ENCODE data around the gene SLC43A3.
"Not testable (repeated sequence)": the region's sequence is repeated elsewhere in the genome, so short reads cannot be mapped to it uniquely, and the experiment has no call there.

SLC43A3 gene

GRCh38 chr11:57405271-57405860 lies 21.6 kb downstream of the SLC43A3 start:
- DNase-seq (ENCODE audit: low read depth) = no peak

GRCh38 chr11:57403802-57404147 lies 23.1 kb downstream of the SLC43A3 start:
- no peak for DNase-seq (ENCODE audit: low read depth)

- not testable (repeated sequence) for DNase-seq (ENCODE audit: low read depth)
Measured at GRCh38 chr11:57403003-57403801, 23.7 kb downstream of the SLC43A3 start.

DNA sequence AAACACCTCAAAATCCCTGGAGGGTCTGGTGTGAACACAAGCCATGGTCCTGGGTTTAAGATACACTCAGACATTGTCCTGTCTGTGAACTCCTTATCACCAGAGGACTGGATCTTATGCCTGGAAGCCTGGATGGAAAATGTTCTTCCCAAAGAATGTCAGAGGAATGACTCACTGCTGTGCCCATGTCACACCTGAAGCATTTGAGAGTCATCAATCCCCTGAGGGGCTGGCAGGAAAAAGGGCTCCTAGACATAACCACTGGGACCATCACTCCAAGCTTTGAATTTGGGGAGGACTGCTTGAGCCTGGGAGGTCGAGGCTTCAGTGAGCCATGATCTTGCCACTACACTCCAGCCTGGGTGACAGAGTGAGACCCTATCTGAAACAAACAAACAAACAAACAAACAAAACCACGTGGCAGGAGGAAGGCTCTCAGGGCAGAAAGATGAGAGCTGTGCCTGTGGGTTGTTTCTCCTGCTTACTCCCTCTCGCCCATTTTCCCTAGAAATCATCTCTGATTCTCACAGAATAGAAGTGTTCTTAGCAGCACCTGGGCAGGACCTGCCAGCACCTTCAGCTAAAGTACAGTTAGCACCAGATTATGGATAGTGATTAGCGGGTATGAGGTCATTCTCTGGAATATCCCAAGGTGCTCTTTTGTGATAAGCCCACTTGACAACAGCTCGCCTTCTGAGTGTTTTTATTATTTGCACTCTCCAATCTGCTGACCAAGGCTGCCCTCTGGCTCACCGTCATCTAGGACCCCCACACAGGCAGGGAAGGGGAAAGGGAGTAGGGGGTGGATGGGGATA lies 24.5 kb downstream of the SLC43A3 start:
- no peak for DNase-seq (ENCODE audit: low read depth)

- DNase-seq (ENCODE audit: low read depth) = no peak
Measured at GRCh38 chr11:57399972-57400578, 26.8 kb downstream of the SLC43A3 start.

- DNase-seq (ENCODE audit: low read depth) = no peak
Measured at GRCh38 chr11:57399221-57399620, 27.7 kb downstream of the SLC43A3 start.

- DNase-seq (ENCODE audit: low read depth) = no peak
Measured at GRCh38 chr11:57397394-57397990, 29.4 kb downstream of the SLC43A3 start.

- DNase-seq (ENCODE audit: low read depth) = no peak
Measured at GRCh38 chr11:57396744-57397143, 30.2 kb downstream of the SLC43A3 start.

DNA sequence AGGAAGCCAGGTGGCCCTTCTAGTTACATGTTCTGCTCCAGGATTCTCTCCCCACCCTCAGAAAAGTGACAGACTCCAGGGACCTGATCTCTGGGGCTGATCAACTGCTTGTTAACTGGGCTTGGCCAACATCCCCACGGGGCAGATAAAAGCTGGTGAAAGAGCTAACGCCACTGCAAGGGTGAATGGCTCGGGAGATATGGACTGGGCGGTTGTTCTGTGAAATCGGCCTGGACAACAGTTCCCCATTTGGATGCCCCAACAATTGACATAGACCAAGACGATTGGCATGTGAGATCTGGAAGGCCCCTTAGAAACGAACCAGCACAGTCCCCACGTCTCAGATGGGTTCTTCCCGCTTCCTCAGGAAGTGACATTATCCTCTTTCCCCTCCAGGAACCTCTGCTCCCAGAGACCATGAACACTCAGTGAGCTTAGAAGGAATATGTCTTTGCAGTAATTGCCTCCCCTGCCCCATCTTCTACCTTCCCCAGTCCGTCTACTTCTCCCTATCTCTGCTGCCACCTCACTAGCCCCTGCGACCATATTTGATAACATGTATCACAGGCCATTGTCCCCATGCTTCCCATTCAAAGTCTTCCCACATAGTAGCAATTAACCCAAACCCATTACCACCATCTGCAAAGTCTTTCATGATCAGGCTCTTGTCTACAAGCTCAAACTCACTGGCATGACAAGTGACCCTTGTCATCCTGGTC lies 30.9 kb downstream of the SLC43A3 start:
- no peak for DNase-seq (ENCODE audit: low read depth)

GRCh38 chr11:57394203-57394965 lies 32.5 kb downstream of the SLC43A3 start:
- no peak for DNase-seq (ENCODE audit: low read depth)

DNA sequence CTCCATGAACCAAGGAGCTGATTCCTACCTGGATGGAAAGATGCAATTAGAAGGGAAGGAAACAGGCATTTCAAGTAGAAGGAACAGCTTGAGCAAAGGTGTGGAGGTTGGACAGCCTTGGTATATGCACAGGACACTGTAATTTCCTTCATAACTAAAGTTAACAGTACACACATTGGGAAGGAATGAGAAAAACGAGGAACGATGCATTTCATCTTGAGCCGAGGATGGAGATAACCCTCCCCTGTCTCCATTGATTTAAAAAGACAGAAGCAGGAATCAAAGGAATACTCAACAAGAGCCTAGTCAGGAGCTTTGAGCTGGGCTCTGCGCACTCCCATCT lies 34.2 kb downstream of the SLC43A3 start:
- DNase-seq (ENCODE audit: low read depth) = no peak

GRCh38 chr11:57392066-57392762 lies 34.7 kb downstream of the SLC43A3 start:
- DNase-seq (ENCODE audit: low read depth) = no peak

GRCh38 chr11:57391539-57391938 lies 35.4 kb downstream of the SLC43A3 start:
- DNase-seq (ENCODE audit: low read depth) = no peak

DNA sequence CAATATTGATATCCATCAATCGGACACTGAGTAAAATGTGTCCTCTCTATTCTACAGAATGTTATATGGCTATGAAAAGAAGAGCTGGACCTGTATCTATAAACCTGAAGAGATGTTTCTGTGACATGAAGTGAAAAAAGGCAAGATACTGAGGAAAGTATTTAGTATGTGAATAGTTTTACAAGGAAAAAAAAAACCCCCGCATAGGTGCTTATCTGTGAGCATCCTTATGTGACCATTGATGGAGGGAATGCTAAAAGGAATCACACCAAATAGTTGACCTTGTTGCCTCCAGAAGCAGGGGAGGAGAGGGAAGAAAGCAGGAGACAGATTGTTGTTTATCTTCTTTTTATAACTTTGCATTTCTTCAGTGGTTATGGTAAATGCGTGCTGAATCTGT lies 35.8 kb downstream of the SLC43A3 start:
- DNase-seq (ENCODE audit: low read depth) = no peak

- DNase-seq (ENCODE audit: low read depth) = no peak
Measured at GRCh38 chr11:57390535-57390934, 36.4 kb downstream of the SLC43A3 start, which contains the start of gene PRG2. Gene PRG2, minus strand, starts transcription at chr11:57390650. Its CDS starts 706 bp downstream, at chr11:57389944.

DNA sequence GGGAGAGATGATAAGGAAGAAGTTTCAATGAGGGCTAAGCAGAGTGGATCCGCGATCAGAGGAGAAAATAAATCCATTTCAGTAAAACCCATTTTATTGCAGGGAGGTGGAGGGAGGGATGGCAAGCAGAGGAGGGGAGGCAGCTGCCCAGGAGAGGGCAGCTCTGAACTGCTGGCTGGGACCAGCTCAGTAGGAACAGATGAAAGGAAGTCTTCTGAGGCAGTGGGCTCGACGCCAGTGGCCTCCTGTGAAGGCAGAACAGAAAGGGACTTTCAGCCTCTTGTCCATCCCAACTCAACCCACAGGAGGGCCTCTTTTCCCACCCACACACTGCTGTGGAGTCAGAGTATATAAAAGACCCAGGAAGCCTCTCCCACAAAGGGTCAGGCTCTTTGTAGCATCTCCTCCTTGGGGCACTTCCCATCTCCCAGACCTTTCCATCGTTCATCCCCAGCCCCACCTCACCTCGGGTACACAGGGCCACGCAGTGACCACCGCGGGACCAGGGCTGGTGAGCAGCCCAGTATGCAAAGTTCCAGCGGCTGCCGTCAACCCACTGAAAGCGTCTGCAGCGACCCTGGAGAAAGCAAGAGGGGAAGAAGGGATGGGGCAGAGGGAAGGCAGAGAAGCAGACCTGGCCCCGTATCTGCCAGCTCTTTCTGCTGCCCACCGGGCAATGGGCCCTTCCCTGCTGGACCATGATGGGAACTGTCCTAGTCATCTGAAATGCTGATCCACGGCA lies 39.5 kb downstream of the SLC43A3 start:
- no peak for DNase-seq (ENCODE audit: low read depth)

DNA sequence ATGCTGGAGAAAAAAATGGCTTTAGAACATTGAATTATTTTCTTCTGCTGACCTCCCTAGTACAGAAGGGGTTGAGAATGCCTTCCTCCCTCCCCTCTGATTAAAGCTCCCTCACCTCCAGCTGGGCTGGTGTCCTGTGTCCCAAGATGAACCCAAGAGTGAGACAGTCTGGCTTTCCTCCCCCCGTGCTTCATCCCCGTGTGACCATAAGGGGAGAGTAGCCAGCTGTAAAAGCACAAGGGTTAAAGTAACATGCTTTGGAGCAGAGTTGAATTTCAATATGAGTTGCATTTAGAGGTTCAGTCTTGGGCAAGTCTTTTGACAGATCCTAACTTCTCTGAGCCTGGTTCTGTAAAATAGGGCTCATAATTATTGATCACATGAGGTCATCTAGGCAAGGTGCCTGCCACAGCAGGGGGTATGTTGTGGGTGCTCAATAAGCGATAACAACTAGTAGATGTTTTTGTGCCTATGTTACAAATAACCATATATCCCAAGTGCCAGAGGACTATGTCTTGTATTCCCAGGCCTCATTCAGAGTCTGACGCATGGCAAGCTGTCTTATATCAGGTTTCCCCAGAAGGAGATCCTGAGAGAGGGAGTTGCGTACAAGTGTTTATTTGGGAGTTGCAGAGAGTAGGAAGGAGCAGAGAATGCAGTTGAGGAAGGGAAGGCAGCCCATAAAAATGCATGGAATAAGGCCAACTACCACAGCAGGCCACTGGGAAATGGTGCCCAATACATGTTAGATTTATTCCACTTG lies 40.6 kb downstream of the SLC43A3 start:
- no peak for DNase-seq (ENCODE audit: low read depth)

DNA sequence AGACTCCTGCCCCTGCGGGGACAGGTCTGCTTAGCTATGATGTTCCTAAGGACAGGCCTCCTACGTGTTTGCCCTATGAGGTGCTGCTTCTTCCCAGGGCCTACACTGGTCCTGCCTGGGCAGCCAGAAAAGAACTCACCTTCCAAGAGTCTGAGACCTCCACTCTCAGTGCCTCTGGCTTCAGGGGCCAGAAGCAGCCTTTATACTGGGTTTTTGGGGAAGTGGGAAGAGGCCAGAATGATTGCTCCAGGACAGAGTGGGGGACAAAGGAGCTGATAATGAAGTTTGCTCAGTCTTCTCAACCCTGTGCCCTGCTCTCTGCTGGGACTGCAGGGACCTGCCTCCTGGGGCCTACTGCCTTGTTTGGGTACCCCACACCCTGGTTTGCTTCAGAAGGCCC lies 45.9 kb downstream of the SLC43A3 start, which contains the start of gene PRG3:
TSS of gene PRG3 (minus strand) at position 176 of the 400 bp plus-strand sequence. CDS start 442 bp downstream, outside the sequence.
- DNase-seq (ENCODE audit: low read depth) = no peak

Measured in GM04504 (cell line).